GM23338 (cell line): ENCODE data around the gene IQUB. TPM values are rescaled to one million over a fixed set of nuclear protein-coding genes. Genes with fewer than 3 reads are reported as not detected.

Experiments
- ATAC-seq: fragments of 200-7000 bp; cut with Tn5 transposase; 3 replicates; pipeline ENCODE4 v1.9.1; 2020
- DNase-seq: peaks from one replicate; pipeline ENCODE4 v3.0.0-alpha.2; 2015; ENCODE audit warnings: low spot score
- H2AFZ ChIP-seq: fragments of 200-600 bp; sonication (generic); 2 replicates; pipeline ENCODE4 v1.8.0; 2016; ENCODE audit warnings: antibody characterized with exemption, mild to moderate bottlenecking, moderate library complexity
- H3F3A ChIP-seq: fragments of 200-600 bp; sonication (generic); replicated peaks from 2 replicates; pipeline ENCODE4 v1.8.0; 2017; ENCODE audit warnings: antibody characterized with exemption, mixed run types, low read depth
- H3K27ac ChIP-seq: fragments of 200-600 bp; sonication (generic); 2 replicates; pipeline ENCODE4 v1.6.1; 2016; ENCODE audit warnings: low read depth
- H3K27me3 ChIP-seq: fragments of 200-600 bp; sonication (generic); 2 replicates; pipeline ENCODE4 v1.8.0; 2016; ENCODE audit warnings: mild to moderate bottlenecking, mixed run types, moderate library complexity; ENCODE audit not compliant: insufficient read depth
- H3K36me3 ChIP-seq: fragments of 200-600 bp; sonication (generic); 2 replicates; pipeline ENCODE4 v1.8.0; 2016; ENCODE audit warnings: mild to moderate bottlenecking; ENCODE audit not compliant: insufficient read depth
- H3K4me1 ChIP-seq: fragments of 200-600 bp; sonication (generic); 2 replicates; pipeline ENCODE4 v1.8.0; 2016; ENCODE audit warnings: mild to moderate bottlenecking, moderate library complexity; ENCODE audit not compliant: insufficient read depth
- H3K4me2 ChIP-seq: fragments of 200-600 bp; sonication (generic); 2 replicates; pipeline ENCODE4 v1.7.1; 2017; ENCODE audit warnings: mixed run types
- H3K4me3 ChIP-seq: fragments of 200-600 bp; sonication (generic); 2 replicates; pipeline ENCODE4 v1.6.1; 2016; ENCODE audit warnings: mixed run types
- H3K79me2 ChIP-seq: fragments of 200-600 bp; sonication (generic); replicated peaks from 2 replicates; pipeline ENCODE4 v1.8.0; 2017; ENCODE audit warnings: mild to moderate bottlenecking; ENCODE audit not compliant: insufficient read depth
- H3K9me2 ChIP-seq: fragments of 200-600 bp; sonication (generic); 2 replicates; pipeline ENCODE4 v1.8.0; 2017; ENCODE audit not compliant: insufficient read depth
- H4K20me1 ChIP-seq: fragments of 200-600 bp; sonication (generic); replicated peaks from 2 replicates; pipeline ENCODE4 v1.8.0; 2017; ENCODE audit warnings: mild to moderate bottlenecking; ENCODE audit not compliant: insufficient read depth
- H3K27ac Mint-ChIP-seq: 2 replicates; pipeline ENCODE4 v1.8.0; 2020; ENCODE audit warnings: inconsistent platforms, mild to moderate bottlenecking, moderate library complexity, mixed read lengths
- H3K27me3 Mint-ChIP-seq: 3 replicates; pipeline ENCODE4 v1.8.0; 2022; ENCODE audit warnings: low read depth, mild to moderate bottlenecking, moderate library complexity, mixed read lengths, inconsistent platforms; ENCODE audit not compliant: insufficient read depth, poor library complexity
- H3K36me3 Mint-ChIP-seq: 3 replicates; pipeline ENCODE4 v1.8.0; 2021; ENCODE audit warnings: low read depth, mild to moderate bottlenecking, inconsistent platforms, moderate library complexity, mixed read lengths
- H3K4me1 Mint-ChIP-seq: 3 replicates; pipeline ENCODE4 v1.8.0; 2020; ENCODE audit warnings: mild to moderate bottlenecking, inconsistent platforms, mixed read lengths
- H3K4me3 Mint-ChIP-seq: 3 replicates; pipeline ENCODE4 v1.8.0; 2021; ENCODE audit warnings: moderate library complexity, mild to moderate bottlenecking, inconsistent platforms, mixed read lengths
- H3K9me3 Mint-ChIP-seq: 3 replicates; pipeline ENCODE4 v1.8.0; 2020; ENCODE audit warnings: moderate library complexity, mild to moderate bottlenecking, inconsistent platforms, mixed read lengths
- CREB1 ChIP-seq: fragments of 250-450 bp; sonication (Bioruptor Pico); IDR thresholded peaks from 2 replicates; pipeline ENCODE4 v1.5.0; 2020; ENCODE audit warnings: low read depth, mild to moderate bottlenecking, moderate library complexity
- ETS1 ChIP-seq: IDR thresholded peaks from 2 replicates; pipeline ENCODE4 v1.6.1; 2016; ENCODE audit warnings: antibody characterized with exemption
- EZH2phosphoT487 ChIP-seq: fragments of 200-600 bp; sonication (generic); IDR thresholded peaks from one replicate; pipeline ENCODE4 v1.8.1; 2018; ENCODE audit warnings: antibody characterized with exemption; ENCODE audit not compliant: unreplicated experiment
- JUNB ChIP-seq: IDR thresholded peaks from one replicate; pipeline ENCODE4 v1.6.1; 2016; ENCODE audit warnings: antibody characterized with exemption; ENCODE audit not compliant: unreplicated experiment
- NANOG ChIP-seq: IDR thresholded peaks from 2 replicates; pipeline ENCODE4 v1.6.1; 2016; ENCODE audit warnings: antibody characterized with exemption, borderline replicate concordance
- REST ChIP-seq: IDR thresholded peaks from one replicate; pipeline ENCODE4 v1.6.1; 2018; ENCODE audit warnings: antibody characterized with exemption; ENCODE audit not compliant: unreplicated experiment
- polyA plus RNA-seq: library from polyadenylated mRNA; unstranded; fragments of >200 nt; fragmentation: Nextera tagmentation; extraction: Ambion mirVana; gene quantifications from 2 replicates; pipeline ENCODE4 v1.2.1, GENCODE V29; 2016
- total RNA-seq: library from RNA; depleted of rRNA; stranded (reverse); fragments of >200 nt; shearing (Covaris generic); gene quantifications from 2 replicates; pipeline ENCODE4 v1.2.3, GENCODE V29; 2014
- TF ChIP-seq, protein P1 (sequence below), 2 experiments: fragments of 200-600 bp in 1 of 2; sonication (generic) in 1 of 2; conservative IDR thresholded peaks; 2 replicates each; pipeline versions ENCODE4 v1.5.1 to v1.6.1; 2016 to 2017; ENCODE audit warnings: antibody characterized with exemption in 2 of 2, low read depth in 2 of 2, mild to moderate bottlenecking in 2 of 2, moderate library complexity in 1 of 2

IQUB gene
- total and polyA plus RNA-seq, 2 experiments from 2014 or later, result 0.79 to 1.1 TPM

DNA sequence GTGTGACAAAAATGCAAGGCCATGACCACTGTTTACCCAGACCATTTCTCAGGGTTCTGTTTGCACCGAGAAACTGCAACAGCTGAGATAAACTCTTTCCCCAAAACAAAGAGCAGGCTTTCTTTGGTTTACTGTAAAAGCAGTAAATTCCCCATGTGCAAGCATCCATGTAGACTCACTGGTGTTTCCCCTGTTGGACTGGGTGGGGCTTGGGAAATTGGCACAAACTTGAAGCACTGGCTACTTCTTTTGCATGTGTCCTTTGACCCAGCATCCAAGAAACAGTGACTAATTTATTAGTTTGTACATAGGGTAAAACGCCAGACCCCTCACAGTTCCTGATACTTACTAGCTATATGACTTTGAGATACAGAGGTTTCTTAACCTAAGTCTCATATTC lies 12.3 kb downstream of the IQUB start (continued):
- TF ChIP-seq REST (no peak), NANOG (no peak)

- Histone ChIP-seq H3K27me3 (no peaks in the 10 kb centered on the region), H3K4me3 (no peak overlapping the region), H3K36me3 (peaks cover 4% of the 10 kb centered on the region; the same call in 1 of the 2 replicates), H3K9me2 (peaks cover 6% of the 10 kb centered on the region; the same call in 1 of the 2 replicates), H3K27ac (no peak overlapping the region), H2AFZ (no peak overlapping the region), H4K20me1 (no peaks in the 10 kb centered on the region), H3F3A (no peaks in the 10 kb centered on the region), H3K4me1 (peaks cover 7% of the 10 kb centered on the region; the same call in 1 of the 2 replicates), H3K4me2 (no peak overlapping the region), H3K79me2 (no peaks in the 10 kb centered on the region)
- no peak for TF ChIP-seq CREB1 (CRISPR knock-in tag)
- TF ChIP-seq, protein P1, sequence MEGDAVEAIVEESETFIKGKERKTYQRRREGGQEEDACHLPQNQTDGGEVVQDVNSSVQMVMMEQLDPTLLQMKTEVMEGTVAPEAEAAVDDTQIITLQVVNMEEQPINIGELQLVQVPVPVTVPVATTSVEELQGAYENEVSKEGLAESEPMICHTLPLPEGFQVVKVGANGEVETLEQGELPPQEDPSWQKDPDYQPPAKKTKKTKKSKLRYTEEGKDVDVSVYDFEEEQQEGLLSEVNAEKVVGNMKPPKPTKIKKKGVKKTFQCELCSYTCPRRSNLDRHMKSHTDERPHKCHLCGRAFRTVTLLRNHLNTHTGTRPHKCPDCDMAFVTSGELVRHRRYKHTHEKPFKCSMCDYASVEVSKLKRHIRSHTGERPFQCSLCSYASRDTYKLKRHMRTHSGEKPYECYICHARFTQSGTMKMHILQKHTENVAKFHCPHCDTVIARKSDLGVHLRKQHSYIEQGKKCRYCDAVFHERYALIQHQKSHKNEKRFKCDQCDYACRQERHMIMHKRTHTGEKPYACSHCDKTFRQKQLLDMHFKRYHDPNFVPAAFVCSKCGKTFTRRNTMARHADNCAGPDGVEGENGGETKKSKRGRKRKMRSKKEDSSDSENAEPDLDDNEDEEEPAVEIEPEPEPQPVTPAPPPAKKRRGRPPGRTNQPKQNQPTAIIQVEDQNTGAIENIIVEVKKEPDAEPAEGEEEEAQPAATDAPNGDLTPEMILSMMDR (conservative IDR thresholded peaks at IDR 0.05; ENCODE audit: low read depth in 2 of 2), result no peak
- TF ChIP-seq EZH2phosphoT487, result no peak
- no peak for TF ChIP-seq ETS1
- no peak for TF ChIP-seq JUNB
- H3K36me3 Mint-ChIP-seq, result peaks cover 17% of the 10 kb centered on the region
- no peaks in the 10 kb centered on the region for H3K27me3 Mint-ChIP-seq
- ATAC-seq (no peak), DNase-seq (no peak)
- H3K9me3 Mint-ChIP-seq, result peaks cover 28% of the 10 kb centered on the region
- H3K4me1 Mint-ChIP-seq, result peaks cover 5% of the 10 kb centered on the region
- H3K4me3 Mint-ChIP-seq, result no peak overlapping the region
- no peak overlapping the region for H3K27ac Mint-ChIP-seq
These were observed 29.2 kb downstream of the IQUB start for GRCh38 chr7:123505221-123505620.
